Measurements from ENCODE around the gene TMTC3.

DNA sequence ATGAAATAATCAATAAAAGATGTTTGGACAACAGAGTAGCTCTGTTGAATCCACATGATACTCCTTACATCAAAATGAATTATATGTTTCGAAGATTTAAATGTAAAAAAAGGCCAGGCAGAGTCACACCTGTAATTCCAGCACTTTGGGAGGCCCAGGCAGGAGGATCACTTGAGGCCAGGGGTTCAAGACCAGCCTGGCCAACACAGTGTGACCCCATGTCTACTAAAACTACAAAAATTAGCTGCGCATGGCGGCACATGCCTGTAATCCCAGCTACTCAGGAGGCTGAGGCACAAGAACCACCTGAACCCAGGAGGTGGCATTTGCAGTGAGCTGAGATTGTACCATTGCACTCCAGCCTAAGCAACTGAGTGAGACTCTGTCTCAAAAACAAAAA is 15.0 kb upstream of the TMTC3 start:
- TF ChIP-seq YY1 (IDR thresholded peaks at IDR 0.05; ENCODE audit: low read depth), result no peak
- no peak for TF ChIP-seq CTCF (IDR thresholded peaks at IDR 0.05)
- no peak for TF ChIP-seq USF2 (IDR thresholded peaks at IDR 0.05; ENCODE audit: borderline replicate concordance, low read depth, low read length)
- TF ChIP-seq POLR2AphosphoS5 (IDR thresholded peaks at IDR 0.05; ENCODE audit: low read depth, low read length), result no peak
- TF ChIP-seq MEF2A (IDR thresholded peaks at IDR 0.05; ENCODE audit: borderline replicate concordance, low read depth), result no peak
- TF ChIP-seq GATA2 (CRISPR knock-in tag; IDR thresholded peaks at IDR 0.05), result no peak
- TF ChIP-seq RFX5 (IDR thresholded peaks at IDR 0.05; ENCODE audit: low read length), result no peak
- no peak for TF ChIP-seq REST (IDR thresholded peaks at IDR 0.05; ENCODE audit: low read depth, low read length)
- no peak for TF ChIP-seq MAX (IDR thresholded peaks at IDR 0.05; ENCODE audit: low read depth)
- no peak for TF ChIP-seq NFIC (IDR thresholded peaks at IDR 0.05; ENCODE audit: borderline replicate concordance)
- TF ChIP-seq MXI1 (IDR thresholded peaks at IDR 0.05; ENCODE audit: low read depth, low read length), result no peak
- no peak for TF ChIP-seq EP300 (IDR thresholded peaks at IDR 0.05; ENCODE audit: borderline replicate concordance in 1 of 2, low read depth in 1 of 2, low read length in 1 of 2)
- no peak for TF ChIP-seq SMC3 (IDR thresholded peaks at IDR 0.05; ENCODE audit: low read depth, low read length)
- no peak for TF ChIP-seq JUND (IDR thresholded peaks at IDR 0.05)

Data from SK-N-SH (cell line).